ENCODE results near the gene TNPO1.

GRCh38 chr5:72840041-72840440 lies 23.6 kb downstream of the TNPO1 start:
- TF ChIP-seq, protein P1, sequence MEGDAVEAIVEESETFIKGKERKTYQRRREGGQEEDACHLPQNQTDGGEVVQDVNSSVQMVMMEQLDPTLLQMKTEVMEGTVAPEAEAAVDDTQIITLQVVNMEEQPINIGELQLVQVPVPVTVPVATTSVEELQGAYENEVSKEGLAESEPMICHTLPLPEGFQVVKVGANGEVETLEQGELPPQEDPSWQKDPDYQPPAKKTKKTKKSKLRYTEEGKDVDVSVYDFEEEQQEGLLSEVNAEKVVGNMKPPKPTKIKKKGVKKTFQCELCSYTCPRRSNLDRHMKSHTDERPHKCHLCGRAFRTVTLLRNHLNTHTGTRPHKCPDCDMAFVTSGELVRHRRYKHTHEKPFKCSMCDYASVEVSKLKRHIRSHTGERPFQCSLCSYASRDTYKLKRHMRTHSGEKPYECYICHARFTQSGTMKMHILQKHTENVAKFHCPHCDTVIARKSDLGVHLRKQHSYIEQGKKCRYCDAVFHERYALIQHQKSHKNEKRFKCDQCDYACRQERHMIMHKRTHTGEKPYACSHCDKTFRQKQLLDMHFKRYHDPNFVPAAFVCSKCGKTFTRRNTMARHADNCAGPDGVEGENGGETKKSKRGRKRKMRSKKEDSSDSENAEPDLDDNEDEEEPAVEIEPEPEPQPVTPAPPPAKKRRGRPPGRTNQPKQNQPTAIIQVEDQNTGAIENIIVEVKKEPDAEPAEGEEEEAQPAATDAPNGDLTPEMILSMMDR (conservative IDR thresholded peaks at IDR 0.05 in 1 of 2, IDR thresholded peaks at IDR 0.05 in 1 of 2; ENCODE audit: low read depth in 1 of 2, low read length in 2 of 2): no peak
- no peak for TF ChIP-seq EZH2 (IDR thresholded peaks at IDR 0.05; ENCODE audit: low read length, missing control alignments)
